Adrenal gland (tissue), 5 donors: ENCODE measurements around the gene IL12A.

ENCODE experiments used
- CTCF ChIP-seq, 6 experiments: fragments of 450-650 bp in 4 of 6; fragments of 200-600 bp in 2 of 6; sonication (generic) in 1 of 6; IDR thresholded peaks; 1 replicate in 5 of 6; 2 replicates in 1 of 6; pipeline versions ENCODE4 v1.5.1 to v1.8.0; 2016 to 2021; ENCODE audit warnings: antibody characterized with exemption in 6 of 6, mild to moderate bottlenecking in 2 of 6, moderate library complexity in 1 of 6
- POLR2A ChIP-seq, 2 donors: fragments of 450-650 bp; IDR thresholded peaks; one replicate each; pipeline ENCODE4 v1.6.1; 2017; ENCODE audit warnings: antibody characterized with exemption in 2 of 2, mild to moderate bottlenecking in 2 of 2, moderate library complexity in 1 of 2
- donor health status: DM: no; HTN: no; CAD: no.

- TF ChIP-seq POLR2A (IDR thresholded peaks at IDR 0.05) (no peak), CTCF (IDR thresholded peaks at IDR 0.05) (no peak)
Observed at GRCh38 chr3:159945930-159946329, 42.7 kb upstream of the IL12A start.
